GM15510 (cell line): ENCODE results near the gene SYPL2.
A peak's percentile ranks its signal among the peaks of the same experiment; 100 is the strongest.

ENCODE experiments used
- POLR2A ChIP-seq: IDR thresholded peaks from 3 replicates; pipeline ENCODE4 v1.6.1; 2011; ENCODE audit warnings: borderline replicate concordance; ENCODE audit not compliant: insufficient read length; ENCODE audit errors: extremely low read depth

Gene SYPL2

GRCh38 chr1:109466452-109467300 lies at the start of gene SYPL2:
SYPL2 (plus strand) TSS chr1:109466546; CDS start chr1:109466844, 298 bp downstream.
- no peak for TF ChIP-seq POLR2A

- TF ChIP-seq POLR2A, result no peak
Observed at GRCh38 chr1:109423498-109423897, 42.8 kb upstream of the SYPL2 start.

- no peak for TF ChIP-seq POLR2A
Observed at GRCh38 chr1:109425391-109426280, 40.7 kb upstream of the SYPL2 start.

- TF ChIP-seq POLR2A, result peak; percentile 94
Observed at GRCh38 chr1:109426281-109427170, 39.8 kb upstream of the SYPL2 start, which contains the start of gene PSMA5. PSMA5 (minus strand) TSS chr1:109426448; CDS start chr1:109426330, 118 bp downstream.

- TF ChIP-seq POLR2A, result no peak
Observed at GRCh38 chr1:109427171-109427467, 39.2 kb upstream of the SYPL2 start.

- TF ChIP-seq POLR2A, result no peak
Observed at GRCh38 chr1:109432336-109432735, 34.0 kb upstream of the SYPL2 start.

- no peak for TF ChIP-seq POLR2A
Observed at GRCh38 chr1:109433322-109433721, 33.0 kb upstream of the SYPL2 start.

GRCh38 chr1:109434484-109434883 lies 31.9 kb upstream of the SYPL2 start:
- no peak for TF ChIP-seq POLR2A

- no peak for TF ChIP-seq POLR2A
Observed at GRCh38 chr1:109438798-109439297, 27.5 kb upstream of the SYPL2 start.

- TF ChIP-seq POLR2A, result no peak
Observed at GRCh38 chr1:109441069-109441468, 25.3 kb upstream of the SYPL2 start.

GRCh38 chr1:109443476-109443875 lies 22.9 kb upstream of the SYPL2 start:
- TF ChIP-seq POLR2A, result no peak

GRCh38 chr1:109444346-109444745 lies 22.0 kb upstream of the SYPL2 start:
- no peak for TF ChIP-seq POLR2A

GRCh38 chr1:109447524-109447923 lies 18.8 kb upstream of the SYPL2 start:
- TF ChIP-seq POLR2A, result no peak

- TF ChIP-seq POLR2A, result no peak
Observed at GRCh38 chr1:109454497-109455133, 11.7 kb upstream of the SYPL2 start.
